GM18502 (cell line): Measurements from ENCODE around the gene CLIC3.

ENCODE experiments used
- ATAC-seq: cut with Tn5 transposase; IDR thresholded peaks from one replicate; pipeline ENCODE4 v1.9.1; 2021; ENCODE audit warnings: mild to moderate bottlenecking; ENCODE audit not compliant: unreplicated experiment, poor library complexity

The CLIC3 gene

GRCh38 chr9:137018761-137019559 lies 22.6 kb upstream of the CLIC3 start:
- no peak for ATAC-seq

- ATAC-seq = no peak
Observed at GRCh38 chr9:137017791-137018497, 21.6 kb upstream of the CLIC3 start.

GRCh38 chr9:137017071-137017470 lies 20.7 kb upstream of the CLIC3 start:
- no peak for ATAC-seq

- no peak for ATAC-seq
Observed at GRCh38 chr9:137016436-137016835, 20.1 kb upstream of the CLIC3 start.

- no peak for ATAC-seq
Observed at GRCh38 chr9:137015976-137016375, 19.6 kb upstream of the CLIC3 start.

GRCh38 chr9:137015540-137015930 lies 19.2 kb upstream of the CLIC3 start:
- no peak for ATAC-seq

- ATAC-seq = no peak
Observed at GRCh38 chr9:137014776-137015539, 18.6 kb upstream of the CLIC3 start.

GRCh38 chr9:137014166-137014565 lies 17.8 kb upstream of the CLIC3 start:
- ATAC-seq = no peak

- no peak for ATAC-seq
Observed at GRCh38 chr9:137013571-137013940, 17.2 kb upstream of the CLIC3 start.

GRCh38 chr9:137012694-137013570 lies 16.6 kb upstream of the CLIC3 start:
- no peak for ATAC-seq

- ATAC-seq = no peak
Observed at GRCh38 chr9:137011907-137012675, 15.7 kb upstream of the CLIC3 start.

- ATAC-seq = no peak
Observed at GRCh38 chr9:137011156-137011555, 14.8 kb upstream of the CLIC3 start.

- no peak for ATAC-seq
Observed at GRCh38 chr9:137009938-137010732, 13.8 kb upstream of the CLIC3 start.

- no peak for ATAC-seq
Observed at GRCh38 chr9:137009217-137009616, 12.8 kb upstream of the CLIC3 start.

GRCh38 chr9:137008312-137008711 lies 11.9 kb upstream of the CLIC3 start:
- no peak for ATAC-seq

GRCh38 chr9:137007816-137008270 lies 11.5 kb upstream of the CLIC3 start:
- ATAC-seq = no peak

- ATAC-seq = no peak
Observed at GRCh38 chr9:137007108-137007815, 10.9 kb upstream of the CLIC3 start.
